Spleen (tissue), 7 donors: ENCODE results near the gene MCTP1.

Source experiments
- POLR2A ChIP-seq, 3 donors: fragments of 450-650 bp; IDR thresholded peaks; one replicate each; pipeline ENCODE4 v1.5.1; 2017; ENCODE audit warnings: antibody characterized with exemption in 3 of 3, mild to moderate bottlenecking in 1 of 3
- TF ChIP-seq, protein P1 (sequence below), 11 experiments: fragments of 200-600 bp in 7 of 11; fragments of 450-650 bp in 4 of 11; sonication (generic) in 4 of 11; IDR thresholded peaks in 8 of 11; conservative IDR thresholded peaks in 3 of 11; 1 replicate in 7 of 11; 2 replicates in 4 of 11; pipeline versions ENCODE4 v1.4.0 to v1.8.0; 2016 to 2021; ENCODE audit warnings: antibody characterized with exemption in 11 of 11, inconsistent platforms in 4 of 11, mild to moderate bottlenecking in 1 of 11
- donor health status: DM: no; HTN: no; CAD: no; lungs with moderate emphysema.
- donor health status: DM: no; HTN: no; CAD: no.
- donor health status: DM: no; HTN: no; CAD: no.

DNA sequence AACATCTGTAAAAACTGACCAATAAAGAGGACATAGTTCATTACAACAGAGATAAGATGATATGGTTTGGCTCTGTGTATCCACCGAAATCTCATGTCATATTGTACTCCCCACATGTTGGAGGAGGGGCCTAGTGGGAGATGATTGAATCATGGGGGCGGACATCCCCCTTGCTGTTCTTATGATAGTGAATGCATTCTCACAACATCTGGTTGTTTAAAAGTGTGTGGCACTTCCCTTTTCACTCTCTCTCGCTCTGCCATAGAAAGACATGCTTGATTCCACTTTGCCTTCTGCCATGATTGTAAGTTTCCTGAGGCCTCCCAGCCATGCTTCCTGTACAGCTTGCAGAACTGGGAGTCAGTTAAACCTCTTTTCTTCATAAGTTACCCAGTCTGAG lies 373.6 kb downstream of the MCTP1 start:
- TF ChIP-seq, protein P1, sequence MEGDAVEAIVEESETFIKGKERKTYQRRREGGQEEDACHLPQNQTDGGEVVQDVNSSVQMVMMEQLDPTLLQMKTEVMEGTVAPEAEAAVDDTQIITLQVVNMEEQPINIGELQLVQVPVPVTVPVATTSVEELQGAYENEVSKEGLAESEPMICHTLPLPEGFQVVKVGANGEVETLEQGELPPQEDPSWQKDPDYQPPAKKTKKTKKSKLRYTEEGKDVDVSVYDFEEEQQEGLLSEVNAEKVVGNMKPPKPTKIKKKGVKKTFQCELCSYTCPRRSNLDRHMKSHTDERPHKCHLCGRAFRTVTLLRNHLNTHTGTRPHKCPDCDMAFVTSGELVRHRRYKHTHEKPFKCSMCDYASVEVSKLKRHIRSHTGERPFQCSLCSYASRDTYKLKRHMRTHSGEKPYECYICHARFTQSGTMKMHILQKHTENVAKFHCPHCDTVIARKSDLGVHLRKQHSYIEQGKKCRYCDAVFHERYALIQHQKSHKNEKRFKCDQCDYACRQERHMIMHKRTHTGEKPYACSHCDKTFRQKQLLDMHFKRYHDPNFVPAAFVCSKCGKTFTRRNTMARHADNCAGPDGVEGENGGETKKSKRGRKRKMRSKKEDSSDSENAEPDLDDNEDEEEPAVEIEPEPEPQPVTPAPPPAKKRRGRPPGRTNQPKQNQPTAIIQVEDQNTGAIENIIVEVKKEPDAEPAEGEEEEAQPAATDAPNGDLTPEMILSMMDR (IDR thresholded peaks at IDR 0.05 in 8 of 11, conservative IDR thresholded peaks at IDR 0.05 in 3 of 11) = no peak
- TF ChIP-seq POLR2A (IDR thresholded peaks at IDR 0.05) = no peak
